A549 treated with AZD9567 at 1 μM for 4 hours (cell line): ENCODE data around the gene SPATA1. TPM values are rescaled to one million over a fixed set of nuclear protein-coding genes. Genes with fewer than 3 reads are reported as not detected.

Experiments
- total RNA-seq: library from RNA; stranded (reverse); fragments of 200-300 nt; extraction: Qiagen RNA extraction; gene quantifications from 5 replicates; pipeline ENCODE4 v1.2.3, GENCODE V29; 2022; ENCODE audit not compliant: insufficient read depth

The SPATA1 gene
- total RNA-seq, result 0.63 to 1.2 TPM (median 1.1 TPM) in 4 of 5 replicates, not detected in the other

DNA sequence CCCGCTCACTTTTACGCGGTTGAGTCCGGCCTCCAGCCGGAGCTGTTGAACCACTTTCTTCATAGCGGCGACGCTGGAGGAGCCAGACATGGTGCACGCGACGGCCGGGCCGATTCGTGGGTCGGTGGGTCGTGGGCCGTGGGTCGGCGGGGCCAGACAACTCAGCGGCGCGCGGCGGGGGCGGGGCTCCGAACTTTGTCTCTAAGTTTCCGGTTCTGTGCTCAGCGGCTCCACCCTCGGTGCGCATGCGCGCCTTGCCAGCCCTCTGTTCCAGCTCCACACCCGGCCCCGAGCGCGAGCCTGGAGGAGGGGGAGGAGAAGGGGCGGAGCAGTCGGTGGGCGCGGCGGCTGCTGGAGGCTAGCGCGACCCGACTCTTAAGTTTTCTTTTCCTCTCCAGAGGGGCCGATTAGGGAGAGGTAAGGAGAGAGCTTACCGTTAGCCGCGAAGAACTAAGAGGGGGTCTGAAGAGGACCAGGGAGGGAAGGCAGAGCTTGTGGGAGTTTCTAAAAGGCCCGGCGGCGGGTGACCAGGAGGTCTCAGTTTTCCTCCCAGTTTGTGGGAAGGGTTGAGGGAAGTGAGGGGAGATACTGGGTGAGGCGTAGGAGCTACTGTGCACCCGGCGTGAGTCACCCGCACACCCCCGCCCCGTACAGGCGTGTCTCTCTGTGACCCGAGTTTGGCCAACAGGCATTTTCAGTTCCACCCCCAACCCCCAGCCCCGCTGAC is at the start of gene SPATA1, which contains the start of gene GNG5:
TSS of gene SPATA1 (plus strand) at position 385 of the 727 bp plus-strand sequence. CDS start 9,974 bp downstream, outside the sequence.
TSS of gene GNG5 (minus strand) at position 580 of the 727 bp plus-strand sequence. CDS start at position 90, 490 bp downstream.

GRCh38 chr1:84478876-84479868 is 27.0 kb upstream of the SPATA1 start, which contains the start of gene RPF1:
TSS of gene RPF1 (plus strand) at chr1:84479266. CDS start at chr1:84479282, 16 bp downstream.

GRCh38 chr1:84573967-84574842 is 68.0 kb downstream of the SPATA1 start, which contains the start of gene CTBS:
TSS of gene CTBS (minus strand) at chr1:84574440. CDS start at chr1:84574415, 25 bp downstream.

Other genes with a start within 250 kb of the SPATA1 start
- 0.29 to 0.49 TPM (median 0.39 TPM) in 4 of 5 replicates, not detected in the other for gene SAMD13, start 204.7 kb upstream of the SPATA1 start, total RNA-seq
- not detected in 5 replicates for gene DNASE2B, start 107.9 kb upstream of the SPATA1 start, total RNA-seq
- gene RPF1, start 27.1 kb upstream of the SPATA1 start, total RNA-seq, result 31.0 to 35.9 TPM (median 34.4 TPM) in 5 replicates
- gene GNG5, start 195 bp downstream of the SPATA1 start, total RNA-seq, result 186 to 200 TPM (median 191 TPM) in 5 replicates
- gene CTBS, start 68.1 kb downstream of the SPATA1 start, total RNA-seq, result 4.9 to 9.1 TPM (median 6.4 TPM) in 5 replicates
- gene SSX2IP, start 184.1 kb downstream of the SPATA1 start, total RNA-seq, result 7.8 to 12.7 TPM (median 11.7 TPM) in 5 replicates